ENCODE data around the gene ZMIZ2. TPM values are rescaled to one million over a fixed set of nuclear protein-coding genes. Genes with fewer than 3 reads are reported as not detected.

ZMIZ2 gene
- total RNA-seq, 5 donors from 2014 or later (not counting 1 experiment from before 2014, with no cell fraction given): 112 to 172 (median 145) TPM

- Mint-ChIP-seq H3K27me3 (no peaks in the 10 kb centered on the region), H3K36me3 (peaks cover 39% of the 10 kb centered on the region), H3K4me1 (peaks cover 24 to 29% (median 28%) of the 10 kb centered on the region in 3 donors), H3K27ac (no peak overlapping the region), H3K4me3 (no peak overlapping the region), H3K9me3 (no peaks in the 10 kb centered on the region)
- CTCF ChIA-PET: no interaction called here
- Histone ChIP-seq H3K4me3 (ENCODE audit: control insufficient read depth in 1 of 2, extremely low read depth in 1 of 2, low read length in 1 of 2) (no peak overlapping the region), H3K27ac (ENCODE audit: low read length) (no peak overlapping the region), H3K27me3 (replicated peaks in 1 of 2; ENCODE audit: control insufficient read depth in 2 of 2, extremely low read depth in 1 of 2, insufficient read depth in 2 of 2, low read length in 1 of 2) (no peaks in the 10 kb centered on the region), H3K9me3 (no peaks in the 10 kb centered on the region), H3K4me1 (ENCODE audit: control insufficient read depth in 1 of 2, extremely low read depth in 1 of 2, insufficient read depth in 2 of 2, low read length in 2 of 2) (peaks cover 0 to 27% of the 10 kb centered on the region in 2 experiments), H3K36me3 (ENCODE audit: control insufficient read depth in 2 of 2, extremely low read depth in 1 of 2, insufficient read depth in 1 of 2, low read length in 1 of 2) (peaks cover 20 to 77% of the 10 kb centered on the region in 2 donors)
- WGBS (ENCODE audit: insufficient coverage): 93% methylated on average over 17 of the region's 22 CpGs
- no peak for ATAC-seq (replicated peaks in 1 of 4)
- POLR2A ChIA-PET: no interaction called here
- DNase-seq: no peak
Measured at GRCh38 chr7:44764665-44765578, 16.3 kb downstream of the ZMIZ2 start.

- no peaks in the 10 kb centered on the region for H3K27me3 ChIP-seq (replicated peaks in 1 of 2; ENCODE audit: control insufficient read depth in 2 of 2, extremely low read depth in 1 of 2, insufficient read depth in 2 of 2, low read length in 1 of 2)
- no peak for ATAC-seq (replicated peaks in 1 of 4)
- no peak for DNase-seq
- Mint-ChIP-seq H3K9me3 (no peaks in the 10 kb centered on the region), H3K4me1 (peaks cover 31 to 38% (median 37%) of the 10 kb centered on the region in 3 donors), H3K4me3 (no peak overlapping the region), H3K27ac (no peak overlapping the region), H3K27me3 (no peaks in the 10 kb centered on the region), H3K36me3 (peaks cover 34% of the 10 kb centered on the region)
- no peaks in the 10 kb centered on the region for H3K9me3 ChIP-seq
- CTCF ChIA-PET: interaction anchor here in 1 of 2 donors (0.8 kb wide), 1 partner anchor 1237 kb away, joined by 4 read pairs; no protein-coding TSS in a partner anchor
- H3K4me1 ChIP-seq (ENCODE audit: control insufficient read depth in 1 of 2, extremely low read depth in 1 of 2, insufficient read depth in 2 of 2, low read length in 2 of 2): peaks cover 0 to 36% of the 10 kb centered on the region in 2 experiments
- H3K36me3 ChIP-seq (ENCODE audit: control insufficient read depth in 2 of 2, extremely low read depth in 1 of 2, insufficient read depth in 1 of 2, low read length in 1 of 2): peaks cover 19 to 69% of the 10 kb centered on the region in 2 donors
- H3K4me3 ChIP-seq (ENCODE audit: control insufficient read depth in 1 of 2, extremely low read depth in 1 of 2, low read length in 1 of 2): no peak overlapping the region
- WGBS (ENCODE audit: insufficient coverage): 94% methylated on average over 15 of the region's 17 CpGs
- H3K27ac ChIP-seq (ENCODE audit: low read length): no peak overlapping the region
- POLR2A ChIA-PET: no interaction called here
Measured at GRCh38 chr7:44765579-44766415, 17.1 kb downstream of the ZMIZ2 start.

GRCh38 chr7:44766416-44766801 lies 17.8 kb downstream of the ZMIZ2 start:
- Mint-ChIP-seq H3K9me3 (no peaks in the 10 kb centered on the region), H3K4me1 (peaks cover 37 to 44% (median 43%) of the 10 kb centered on the region in 3 donors), H3K27ac (peak overlapping the region in 1 of 2 donors; percentile 27), H3K36me3 (peaks cover 32% of the 10 kb centered on the region), H3K4me3 (no peak overlapping the region), H3K27me3 (no peaks in the 10 kb centered on the region)
- CTCF ChIA-PET: interaction anchor here in 1 of 2 donors (0.8 kb wide), 1 partner anchor 1238 kb away, joined by 4 read pairs; no protein-coding TSS in a partner anchor
- Histone ChIP-seq H3K36me3 (ENCODE audit: control insufficient read depth in 2 of 2, extremely low read depth in 1 of 2, insufficient read depth in 1 of 2, low read length in 1 of 2) (peaks cover 13 to 62% of the 10 kb centered on the region in 2 donors), H3K4me3 (ENCODE audit: control insufficient read depth in 1 of 2, extremely low read depth in 1 of 2, low read length in 1 of 2) (no peak overlapping the region), H3K9me3 (no peaks in the 10 kb centered on the region), H3K27ac (ENCODE audit: low read length) (no peak overlapping the region), H3K27me3 (replicated peaks in 1 of 2; ENCODE audit: control insufficient read depth in 2 of 2, extremely low read depth in 1 of 2, insufficient read depth in 2 of 2, low read length in 1 of 2) (no peaks in the 10 kb centered on the region), H3K4me1 (ENCODE audit: control insufficient read depth in 1 of 2, extremely low read depth in 1 of 2, insufficient read depth in 2 of 2, low read length in 2 of 2) (peaks cover 0 to 41% of the 10 kb centered on the region in 2 experiments)
- WGBS (ENCODE audit: insufficient coverage): 98% methylated on average over 8 of the region's 11 CpGs
- DNase-seq (no peak), ATAC-seq (replicated peaks in 1 of 4) (no peak)
- POLR2A ChIA-PET: no interaction called here

GRCh38 chr7:44767134-44767911 lies 18.7 kb downstream of the ZMIZ2 start:
- WGBS (ENCODE audit: insufficient coverage): 95% methylated on average over 16 of the region's 19 CpGs
- peaks cover 26% of the 10 kb centered on the region for H3K36me3 Mint-ChIP-seq
- H3K36me3 ChIP-seq (ENCODE audit: control insufficient read depth in 2 of 2, extremely low read depth in 1 of 2, insufficient read depth in 1 of 2, low read length in 1 of 2): peaks cover 12 to 55% of the 10 kb centered on the region in 2 donors
- H3K27me3 Mint-ChIP-seq: no peaks in the 10 kb centered on the region
- H3K4me1 Mint-ChIP-seq: peaks cover 40 to 48% (median 46%) of the 10 kb centered on the region in 3 donors
- H3K4me3 Mint-ChIP-seq: peak overlapping the region in 1 of 3 donors; percentile 49
- no peaks in the 10 kb centered on the region for H3K9me3 Mint-ChIP-seq
- H3K4me1 ChIP-seq (ENCODE audit: control insufficient read depth in 1 of 2, extremely low read depth in 1 of 2, insufficient read depth in 2 of 2, low read length in 2 of 2): peaks cover 0 to 43% of the 10 kb centered on the region in 2 experiments
- no peak overlapping the region for H3K4me3 ChIP-seq (ENCODE audit: control insufficient read depth in 1 of 2, extremely low read depth in 1 of 2, low read length in 1 of 2)
- ChIA-PET POLR2A (interaction anchor here in 1 of 2 donors (0.6 kb wide), 1 partner anchor 35 kb away, joined by 9 read pairs; no protein-coding TSS in a partner anchor), CTCF (interaction anchor here (0.6 to 0.9 kb wide), 2 partner anchors 131 to 160 kb away, joined by 3 to 6 read pairs; no protein-coding TSS in a partner anchor)
- no peaks in the 10 kb centered on the region for H3K9me3 ChIP-seq
- no peaks in the 10 kb centered on the region for H3K27me3 ChIP-seq (replicated peaks in 1 of 2; ENCODE audit: control insufficient read depth in 2 of 2, extremely low read depth in 1 of 2, insufficient read depth in 2 of 2, low read length in 1 of 2)
- ATAC-seq (replicated peaks in 1 of 4): no peak
- H3K27ac Mint-ChIP-seq: peak overlapping the region; percentile 69 to 90
- no peak overlapping the region for H3K27ac ChIP-seq (ENCODE audit: low read length)
- DNase-seq: no peak

GRCh38 chr7:44767912-44768627 lies 19.4 kb downstream of the ZMIZ2 start:
- Mint-ChIP-seq H3K27ac (peak overlapping the region; percentile 69 to 90), H3K4me1 (peaks cover 40 to 48% (median 46%) of the 10 kb centered on the region in 3 donors), H3K36me3 (peaks cover 25% of the 10 kb centered on the region), H3K4me3 (peak overlapping the region in 1 of 3 donors; percentile 49), H3K9me3 (no peaks in the 10 kb centered on the region), H3K27me3 (no peaks in the 10 kb centered on the region)
- Histone ChIP-seq H3K9me3 (no peaks in the 10 kb centered on the region), H3K27me3 (replicated peaks in 1 of 2; ENCODE audit: control insufficient read depth in 2 of 2, extremely low read depth in 1 of 2, insufficient read depth in 2 of 2, low read length in 1 of 2) (no peaks in the 10 kb centered on the region), H3K36me3 (ENCODE audit: control insufficient read depth in 2 of 2, extremely low read depth in 1 of 2, insufficient read depth in 1 of 2, low read length in 1 of 2) (peaks cover 10 to 48% of the 10 kb centered on the region in 2 donors), H3K4me1 (ENCODE audit: control insufficient read depth in 1 of 2, extremely low read depth in 1 of 2, insufficient read depth in 2 of 2, low read length in 2 of 2) (peaks cover 0 to 43% of the 10 kb centered on the region in 2 experiments), H3K27ac (ENCODE audit: low read length) (peak overlapping the region; percentile 69), H3K4me3 (ENCODE audit: control insufficient read depth in 1 of 2, extremely low read depth in 1 of 2, low read length in 1 of 2) (no peak overlapping the region)
- 50% methylated on average over 2 of the region's 12 CpGs for WGBS (ENCODE audit: insufficient coverage)
- ChIA-PET CTCF (interaction anchor here (0.5 to 0.9 kb wide), 5 partner anchors 35 to 679 kb away, joined by 3 to 7 read pairs (median 5); no protein-coding TSS in a partner anchor), POLR2A (interaction anchor here (0.6 to 0.8 kb wide), 3 partner anchors 23 to 38 kb away, joined by 3 to 9 read pairs (median 3); no protein-coding TSS in a partner anchor)
- DNase-seq: peak in 28 of 35 experiments; percentile 17 to 58 (median 30)
- peak; percentile 66 to 87 (median 82) for ATAC-seq (replicated peaks in 1 of 4)

All from T-cell (primary cell).